NCI-H524 (cell line): ENCODE measurements around the gene ACTG1.

ENCODE experiments used
- DNase-seq, 2 experiments: peaks; one replicate each; lab custom pipeline; 2025; lab: John Stamatoyannopoulos, UW

Gene ACTG1

DNA sequence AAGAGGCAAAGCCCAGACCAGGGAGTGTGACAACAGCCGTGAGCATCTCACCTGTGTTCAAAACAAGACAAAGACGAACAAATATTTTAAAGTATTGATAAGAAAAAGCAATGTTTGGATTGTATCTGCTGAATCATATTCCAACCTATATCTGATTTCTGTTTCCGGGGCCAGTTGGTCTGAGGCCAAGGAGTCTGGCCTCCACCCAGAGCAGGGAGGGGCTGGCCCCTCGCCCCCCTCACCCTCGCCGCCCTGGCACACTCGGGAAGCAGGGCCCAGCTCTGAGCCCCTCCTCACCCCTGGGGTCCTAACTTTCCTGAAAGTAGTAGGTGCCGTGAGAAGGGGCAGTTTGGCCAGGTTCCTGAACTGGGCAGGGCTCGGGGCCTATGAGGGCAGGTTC is 48.0 kb downstream of the ACTG1 start:
- no peak for DNase-seq

DNA sequence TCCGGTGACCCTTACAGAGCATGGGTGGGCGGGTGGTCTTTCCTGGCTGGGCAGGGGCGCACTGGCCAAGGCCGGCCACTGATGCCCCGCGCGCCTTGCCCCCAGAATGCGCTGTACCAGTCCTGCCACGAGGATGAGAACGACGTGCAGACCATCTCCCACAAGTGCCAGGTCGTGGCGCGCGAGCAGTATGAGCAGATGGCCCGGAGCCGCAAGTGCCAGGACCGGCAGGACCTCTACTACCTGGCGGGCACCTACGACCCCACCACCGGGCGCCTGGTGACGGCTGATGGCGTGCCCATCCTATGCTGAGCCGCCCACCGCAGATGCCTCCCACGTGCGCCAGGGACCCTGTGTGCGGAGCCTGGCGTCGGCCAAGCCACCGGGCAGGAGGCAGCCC is 49.1 kb downstream of the ACTG1 start:
- no peak for DNase-seq

DNA sequence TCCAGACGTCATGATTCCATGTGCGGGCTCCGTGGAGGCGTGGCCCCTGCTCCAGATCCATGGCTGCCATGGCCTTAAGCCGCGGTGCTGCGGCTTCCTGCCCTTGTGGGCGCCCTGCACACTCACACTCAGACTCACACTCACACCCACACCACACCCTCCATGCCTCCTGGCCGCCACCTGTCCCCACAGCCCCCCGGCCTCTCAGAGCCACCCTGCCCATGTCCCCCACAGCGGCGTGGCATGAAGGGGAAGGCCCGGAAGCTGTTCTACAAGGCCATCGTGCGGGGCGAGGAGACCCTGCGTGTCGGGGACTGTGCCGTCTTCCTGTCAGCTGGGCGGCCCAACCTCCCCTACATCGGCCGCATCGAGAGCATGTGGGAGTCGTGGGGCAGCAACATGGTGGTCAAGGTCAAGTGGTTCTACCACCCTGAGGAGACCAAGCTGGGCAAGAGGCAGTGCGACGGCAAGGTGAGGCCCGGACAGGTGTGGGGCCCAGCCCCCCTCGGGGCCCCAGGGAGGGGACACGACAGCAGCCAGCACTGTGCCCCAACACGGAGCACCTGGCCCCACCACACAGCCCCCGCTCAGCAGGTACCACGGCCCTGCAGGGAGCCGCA is 50.0 kb downstream of the ACTG1 start:
- no peak for DNase-seq

DNA sequence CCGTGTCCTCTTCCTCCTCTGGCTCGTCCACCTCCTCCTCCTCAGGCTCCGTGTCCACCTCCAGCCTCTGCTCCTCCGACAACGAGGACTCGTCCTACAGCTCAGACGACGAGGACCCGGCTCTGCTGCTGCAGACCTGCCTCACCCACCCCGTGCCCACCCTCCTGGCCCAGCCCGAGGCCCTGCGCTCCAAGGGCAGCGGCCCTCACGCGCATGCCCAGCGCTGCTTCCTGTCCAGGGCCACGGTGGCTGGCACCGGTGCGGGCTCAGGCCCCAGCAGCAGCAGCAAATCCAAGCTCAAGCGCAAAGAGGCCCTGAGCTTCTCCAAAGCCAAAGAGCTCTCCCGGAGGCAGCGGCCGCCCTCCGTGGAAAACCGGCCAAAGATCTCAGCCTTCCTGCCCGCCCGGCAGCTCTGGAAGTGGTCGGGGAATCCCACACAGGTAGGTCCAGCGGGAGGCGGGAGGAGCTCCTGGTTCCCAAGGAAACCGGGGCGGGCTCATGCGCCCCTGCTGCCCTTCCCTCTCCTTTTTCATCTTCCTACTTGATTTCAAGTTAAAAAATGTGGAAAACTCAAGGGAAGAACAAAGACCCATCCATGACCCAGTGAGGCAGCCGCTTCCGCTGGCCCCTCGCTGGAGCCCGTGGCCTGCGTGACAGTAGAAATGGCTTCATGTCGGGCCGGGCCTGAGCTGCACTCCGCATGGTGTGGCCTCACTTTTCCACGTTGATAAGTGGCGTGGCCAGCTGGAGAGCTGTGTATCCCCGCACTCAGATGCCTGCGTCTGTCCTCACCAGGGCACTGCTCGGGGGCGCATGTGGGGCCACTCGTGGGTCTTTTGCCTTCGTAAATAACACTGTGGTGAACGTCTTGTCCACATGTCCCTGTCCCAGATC is 50.7 kb downstream of the ACTG1 start:
- no peak for DNase-seq

DNA sequence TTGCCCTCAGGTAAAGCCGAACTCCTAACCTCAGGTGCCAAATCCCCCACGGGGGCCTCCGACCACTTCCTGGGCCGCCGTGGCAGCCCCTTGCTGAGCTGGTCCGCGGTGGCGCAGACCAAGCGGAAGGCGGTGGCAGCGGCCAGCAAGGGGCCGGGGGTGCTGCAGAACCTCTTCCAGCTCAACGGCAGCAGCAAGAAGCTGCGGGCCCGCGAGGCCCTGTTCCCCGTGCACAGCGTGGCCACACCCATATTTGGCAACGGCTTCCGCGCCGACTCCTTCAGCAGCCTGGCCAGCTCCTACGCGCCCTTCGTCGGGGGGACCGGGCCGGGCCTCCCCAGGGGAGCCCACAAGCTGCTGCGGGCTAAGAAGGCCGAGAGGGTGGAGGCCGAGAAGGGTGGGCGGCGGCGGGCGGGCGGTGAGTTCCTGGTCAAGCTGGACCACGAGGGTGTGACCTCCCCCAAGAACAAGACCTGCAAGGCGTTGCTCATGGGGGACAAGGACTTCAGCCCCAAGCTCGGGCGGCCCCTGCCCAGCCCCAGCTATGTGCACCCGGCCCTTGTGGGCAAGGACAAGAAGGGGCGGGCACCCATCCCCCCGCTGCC is 51.6 kb downstream of the ACTG1 start:
- no peak for DNase-seq
